Neural progenitor cell (in vitro differentiated cells): ENCODE measurements around the gene KIDINS220.

ENCODE experiments used
- EZH2phosphoT487 ChIP-seq: fragments of 200-600 bp; sonication (generic); IDR thresholded peaks from 2 replicates; pipeline ENCODE4 v1.6.1; 2017; ENCODE audit warnings: antibody characterized with exemption
- TF ChIP-seq, protein P1 (sequence below): fragments of 200-600 bp; sonication (generic); IDR thresholded peaks from 2 replicates; pipeline ENCODE4 v1.5.1; 2017; ENCODE audit warnings: antibody characterized with exemption, mild to moderate bottlenecking

GRCh38 chr2:8872821-8873432, 35.5 kb upstream of the KIDINS220 start:
- no peak for TF ChIP-seq EZH2phosphoT487
- TF ChIP-seq, protein P1, sequence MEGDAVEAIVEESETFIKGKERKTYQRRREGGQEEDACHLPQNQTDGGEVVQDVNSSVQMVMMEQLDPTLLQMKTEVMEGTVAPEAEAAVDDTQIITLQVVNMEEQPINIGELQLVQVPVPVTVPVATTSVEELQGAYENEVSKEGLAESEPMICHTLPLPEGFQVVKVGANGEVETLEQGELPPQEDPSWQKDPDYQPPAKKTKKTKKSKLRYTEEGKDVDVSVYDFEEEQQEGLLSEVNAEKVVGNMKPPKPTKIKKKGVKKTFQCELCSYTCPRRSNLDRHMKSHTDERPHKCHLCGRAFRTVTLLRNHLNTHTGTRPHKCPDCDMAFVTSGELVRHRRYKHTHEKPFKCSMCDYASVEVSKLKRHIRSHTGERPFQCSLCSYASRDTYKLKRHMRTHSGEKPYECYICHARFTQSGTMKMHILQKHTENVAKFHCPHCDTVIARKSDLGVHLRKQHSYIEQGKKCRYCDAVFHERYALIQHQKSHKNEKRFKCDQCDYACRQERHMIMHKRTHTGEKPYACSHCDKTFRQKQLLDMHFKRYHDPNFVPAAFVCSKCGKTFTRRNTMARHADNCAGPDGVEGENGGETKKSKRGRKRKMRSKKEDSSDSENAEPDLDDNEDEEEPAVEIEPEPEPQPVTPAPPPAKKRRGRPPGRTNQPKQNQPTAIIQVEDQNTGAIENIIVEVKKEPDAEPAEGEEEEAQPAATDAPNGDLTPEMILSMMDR = peak; percentile 70
